Measurements from ENCODE around the gene BBS10. TPM values are rescaled to one million over a fixed set of nuclear protein-coding genes. Genes with fewer than 3 reads are reported as not detected.
"Not testable (repeated sequence)": the region's sequence is repeated elsewhere in the genome, so short reads cannot be mapped to it uniquely, and the experiment has no call there.

The BBS10 gene
- total RNA-seq = 5.2 and 13.8 TPM in 2 replicates

DNA sequence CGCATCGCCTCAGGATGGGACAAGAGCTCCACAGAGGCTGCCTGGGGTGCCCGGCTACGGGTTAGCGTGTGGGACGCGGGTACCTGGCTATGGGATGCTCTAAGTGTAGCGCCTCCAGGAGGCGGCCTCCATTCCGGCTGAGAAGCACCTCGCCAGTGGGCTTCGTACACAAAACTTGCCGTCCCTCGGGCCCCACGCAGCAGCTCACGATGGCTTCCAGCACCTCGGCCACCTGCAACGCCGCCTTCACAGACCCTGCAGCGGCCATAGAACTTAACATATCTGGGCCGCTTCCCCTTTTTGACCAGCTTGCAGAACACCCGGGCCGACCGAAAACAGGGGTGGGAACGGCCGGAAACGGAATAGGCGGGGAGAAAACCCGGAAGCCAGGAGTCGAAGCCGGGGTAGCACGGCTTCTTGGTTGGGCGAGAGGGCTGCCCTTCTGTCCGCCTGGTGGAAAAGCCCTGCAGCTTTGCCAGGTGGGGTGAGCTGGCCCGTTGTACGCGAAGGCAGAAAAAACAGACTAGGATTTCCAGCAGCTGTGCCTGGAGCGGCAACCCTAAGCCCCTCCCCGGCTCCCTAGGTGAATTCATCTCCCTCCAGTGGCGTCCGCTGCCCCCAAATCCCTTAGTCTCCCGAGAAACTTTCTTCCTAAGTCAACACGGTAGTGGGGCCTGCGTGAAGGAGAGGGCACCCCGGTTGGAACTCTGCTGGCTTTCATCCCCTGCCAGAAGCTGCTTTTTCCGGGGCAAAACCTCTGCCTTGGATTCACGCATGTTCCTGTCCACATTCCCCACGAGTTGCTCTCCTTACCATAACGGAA is at the start of gene BBS10:
TSS of gene BBS10 (minus strand) at position 337 of the 823 bp plus-strand sequence. CDS start at position 280, 57 bp downstream.
- DNase-seq (ENCODE audit: low read depth) = peak; percentile 89

DNA sequence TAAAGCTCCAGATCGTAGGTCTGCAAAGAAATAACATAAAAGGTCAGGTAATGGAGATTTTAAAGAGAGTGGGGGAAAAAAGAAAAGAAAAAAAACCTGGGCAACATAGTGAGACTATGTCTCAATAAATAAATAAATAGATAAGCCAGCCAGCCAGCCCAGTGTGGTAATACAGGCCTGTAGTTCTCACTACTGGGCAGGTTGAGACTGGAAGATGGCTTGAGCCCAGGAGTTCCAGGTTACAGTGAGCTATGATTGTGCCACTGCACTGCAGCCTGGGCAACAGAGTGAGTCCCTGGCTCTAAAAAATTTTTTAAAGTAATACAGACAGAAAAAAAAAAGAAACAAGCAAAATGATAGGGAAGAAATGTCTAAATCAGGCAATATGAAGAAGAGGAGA is 43.2 kb upstream of the BBS10 start:
- DNase-seq (ENCODE audit: low read depth) = no peak
- TF ChIP-seq, protein P1, sequence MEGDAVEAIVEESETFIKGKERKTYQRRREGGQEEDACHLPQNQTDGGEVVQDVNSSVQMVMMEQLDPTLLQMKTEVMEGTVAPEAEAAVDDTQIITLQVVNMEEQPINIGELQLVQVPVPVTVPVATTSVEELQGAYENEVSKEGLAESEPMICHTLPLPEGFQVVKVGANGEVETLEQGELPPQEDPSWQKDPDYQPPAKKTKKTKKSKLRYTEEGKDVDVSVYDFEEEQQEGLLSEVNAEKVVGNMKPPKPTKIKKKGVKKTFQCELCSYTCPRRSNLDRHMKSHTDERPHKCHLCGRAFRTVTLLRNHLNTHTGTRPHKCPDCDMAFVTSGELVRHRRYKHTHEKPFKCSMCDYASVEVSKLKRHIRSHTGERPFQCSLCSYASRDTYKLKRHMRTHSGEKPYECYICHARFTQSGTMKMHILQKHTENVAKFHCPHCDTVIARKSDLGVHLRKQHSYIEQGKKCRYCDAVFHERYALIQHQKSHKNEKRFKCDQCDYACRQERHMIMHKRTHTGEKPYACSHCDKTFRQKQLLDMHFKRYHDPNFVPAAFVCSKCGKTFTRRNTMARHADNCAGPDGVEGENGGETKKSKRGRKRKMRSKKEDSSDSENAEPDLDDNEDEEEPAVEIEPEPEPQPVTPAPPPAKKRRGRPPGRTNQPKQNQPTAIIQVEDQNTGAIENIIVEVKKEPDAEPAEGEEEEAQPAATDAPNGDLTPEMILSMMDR (IDR thresholded peaks at IDR 0.05; ENCODE audit: insufficient read depth, low read depth, low read length) = no peak
- H3K4me3 ChIP-seq (ENCODE audit: low read depth, low read length) = no peak overlapping the region

More for the DNA sequence above, at the start of gene BBS10:
- peak within 1 kb of the TSS; percentile 83 for H3K4me3 ChIP-seq (ENCODE audit: low read depth, low read length)
- TF ChIP-seq, protein P1 (IDR thresholded peaks at IDR 0.05; ENCODE audit: insufficient read depth, low read depth, low read length) = peak; percentile 49

DNA sequence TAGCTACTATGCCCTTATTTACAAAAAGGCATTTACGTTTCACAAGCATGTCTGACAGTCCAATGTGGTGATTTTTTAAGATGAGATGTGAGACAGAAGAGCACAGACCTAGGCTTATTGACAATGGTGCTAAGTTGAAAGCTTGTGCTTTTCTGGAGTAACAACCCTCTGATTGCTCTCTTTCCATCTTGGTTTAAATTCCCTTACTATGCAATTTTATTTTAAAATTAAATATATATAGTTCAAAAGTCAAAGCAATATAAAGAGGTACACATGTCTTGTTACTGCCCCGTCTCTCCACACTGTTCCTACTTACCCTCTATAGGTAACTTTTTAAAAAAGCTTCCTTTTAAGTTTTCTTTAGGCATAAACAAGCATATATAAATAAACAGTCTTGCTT is 39.4 kb upstream of the BBS10 start:
- TF ChIP-seq, protein P1 (IDR thresholded peaks at IDR 0.05; ENCODE audit: insufficient read depth, low read depth, low read length) = no peak
- no peak overlapping the region for H3K4me3 ChIP-seq (ENCODE audit: low read depth, low read length)
- no peak for DNase-seq (ENCODE audit: low read depth)

DNA sequence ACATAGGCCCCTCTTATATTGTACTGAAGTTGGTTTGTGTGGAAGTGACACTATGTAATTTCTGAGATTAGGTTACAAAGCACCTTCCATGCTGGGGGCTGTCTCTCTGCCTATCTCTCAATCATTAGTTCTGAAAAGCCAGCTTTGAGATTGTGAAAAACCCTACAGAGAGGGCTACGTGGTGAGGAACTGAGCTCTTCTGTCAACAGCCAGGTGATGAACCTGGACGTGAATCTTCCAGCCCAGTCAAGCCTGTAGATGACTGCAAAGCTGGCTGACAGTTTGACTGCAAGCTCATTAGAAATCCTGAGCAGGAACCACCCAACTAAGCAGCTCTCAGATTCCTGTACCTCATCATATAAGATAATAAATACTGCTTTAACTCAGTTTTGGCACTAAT is 36.3 kb upstream of the BBS10 start:
- no peak for DNase-seq (ENCODE audit: low read depth)
- TF ChIP-seq, protein P1 (IDR thresholded peaks at IDR 0.05; ENCODE audit: insufficient read depth, low read depth, low read length) = no peak
- no peak overlapping the region for H3K4me3 ChIP-seq (ENCODE audit: low read depth, low read length)

- no peak overlapping the region for H3K4me3 ChIP-seq (ENCODE audit: low read depth, low read length)
- TF ChIP-seq, protein P1 (IDR thresholded peaks at IDR 0.05; ENCODE audit: insufficient read depth, low read depth, low read length) = no peak
- no peak for DNase-seq (ENCODE audit: low read depth)
These were observed 35.8 kb upstream of the BBS10 start for GRCh38 chr12:76383988-76384387.

GRCh38 chr12:76379261-76379660 is 31.0 kb upstream of the BBS10 start:
- no peak overlapping the region for H3K4me3 ChIP-seq (ENCODE audit: low read depth, low read length)
- DNase-seq (ENCODE audit: low read depth) = no peak
- TF ChIP-seq, protein P1 (IDR thresholded peaks at IDR 0.05; ENCODE audit: insufficient read depth, low read depth, low read length) = no peak

- not testable (repeated sequence) for H3K4me3 ChIP-seq (ENCODE audit: low read depth, low read length); DNase-seq (ENCODE audit: low read depth)
These were observed 28.7 kb upstream of the BBS10 start for GRCh38 chr12:76376876-76377275.

Data from fibroblast of villous mesenchyme (primary cell).